ENCODE results near the gene CAMTA2. TPM values are rescaled to one million over a fixed set of nuclear protein-coding genes. Genes with fewer than 3 reads are reported as not detected.

The CAMTA2 gene
- polyA plus RNA-seq, 2 of the 4 experiments (the other 2 are of a cell fraction), result 12.4 to 30.3 TPM

DNA sequence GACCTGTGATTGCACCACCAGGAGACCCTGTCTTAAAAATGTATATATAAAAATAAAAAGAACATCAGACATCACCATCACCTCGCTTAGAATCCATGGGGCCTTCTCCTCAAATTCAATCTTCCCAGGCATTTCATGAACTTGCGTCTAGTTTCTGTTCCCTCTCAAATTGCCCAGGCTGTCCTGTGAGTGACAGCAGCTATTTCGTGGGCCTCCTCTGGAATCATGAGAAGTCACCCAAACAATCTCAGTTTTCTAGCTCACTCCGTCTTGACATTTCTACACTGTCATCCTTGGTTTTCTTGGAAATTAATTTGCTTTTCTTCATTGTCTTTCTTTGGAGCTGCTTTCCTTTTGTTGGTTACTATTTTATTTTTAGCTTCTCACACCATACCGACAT, 40.4 kb upstream of the CAMTA2 start:
- DNase-seq (ENCODE audit: low read depth in 1 of 2, low spot score in 1 of 2) (no peak), FAIRE-seq (no peak), ATAC-seq (no peak)
- 80% methylated on average over 5 of the region's 5 CpGs for WGBS (ENCODE audit: missing lambda C conversion rate)
- CTCF ChIA-PET, result interaction anchor here (0.7 to 5.5 kb wide), 9 partner anchors 10 to 119 kb away, joined by 3 to 58 read pairs (median 4); no protein-coding TSS in a partner anchor
- POLR2A ChIA-PET, result no interaction called here
- no peaks in the 10 kb centered on the region for H3K9me3 ChIP-seq
- H3K27ac ChIP-seq, result no peak overlapping the region
- H3K4me2 ChIP-seq, result no peak overlapping the region
- TF ChIP-seq ESRRA (IDR thresholded peaks at IDR 0.05; ENCODE audit: borderline replicate concordance, low read length) (no peak), NFE2L2 (conservative IDR thresholded peaks at IDR 0.05; ENCODE audit: low read length) (no peak), EP300 (IDR thresholded peaks at IDR 0.05) (no peak), MAZ (IDR thresholded peaks at IDR 0.05; ENCODE audit: borderline replicate concordance, low read depth, low read length) (no peak), RNF2 (IDR thresholded peaks at IDR 0.05; ENCODE audit: borderline replicate concordance, low read depth) (no peak), TFCP2L1 (CRISPR knock-in tag; IDR thresholded peaks at IDR 0.05) (no peak), CHD4 (IDR thresholded peaks at IDR 0.05; ENCODE audit: borderline replicate concordance) (no peak), CEBPB (IDR thresholded peaks at IDR 0.05) (no peak), MYC (IDR thresholded peaks at IDR 0.05; ENCODE audit: borderline replicate concordance, low read length) (no peak), RAD21 (conservative IDR thresholded peaks at IDR 0.05 in 1 of 2, IDR thresholded peaks at IDR 0.05 in 1 of 2) (no peak), SREBF2 (IDR thresholded peaks at IDR 0.05) (no peak), RARB (CRISPR knock-in tag; IDR thresholded peaks at IDR 0.05) (no peak), JUNB (IDR thresholded peaks at IDR 0.05) (no peak), HOXA7 (CRISPR knock-in tag; IDR thresholded peaks at IDR 0.05) (no peak), POLR2A (IDR thresholded peaks at IDR 0.05; ENCODE audit: low read length) (no peak)
- TF ChIP-seq, protein P1, sequence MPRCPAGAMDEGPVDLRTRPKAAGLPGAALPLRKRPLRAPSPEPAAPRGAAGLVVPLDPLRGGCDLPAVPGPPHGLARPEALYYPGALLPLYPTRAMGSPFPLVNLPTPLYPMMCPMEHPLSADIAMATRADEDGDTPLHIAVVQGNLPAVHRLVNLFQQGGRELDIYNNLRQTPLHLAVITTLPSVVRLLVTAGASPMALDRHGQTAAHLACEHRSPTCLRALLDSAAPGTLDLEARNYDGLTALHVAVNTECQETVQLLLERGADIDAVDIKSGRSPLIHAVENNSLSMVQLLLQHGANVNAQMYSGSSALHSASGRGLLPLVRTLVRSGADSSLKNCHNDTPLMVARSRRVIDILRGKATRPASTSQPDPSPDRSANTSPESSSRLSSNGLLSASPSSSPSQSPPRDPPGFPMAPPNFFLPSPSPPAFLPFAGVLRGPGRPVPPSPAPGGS (IDR thresholded peaks at IDR 0.05), result no peak
- TF ChIP-seq, protein P2, sequence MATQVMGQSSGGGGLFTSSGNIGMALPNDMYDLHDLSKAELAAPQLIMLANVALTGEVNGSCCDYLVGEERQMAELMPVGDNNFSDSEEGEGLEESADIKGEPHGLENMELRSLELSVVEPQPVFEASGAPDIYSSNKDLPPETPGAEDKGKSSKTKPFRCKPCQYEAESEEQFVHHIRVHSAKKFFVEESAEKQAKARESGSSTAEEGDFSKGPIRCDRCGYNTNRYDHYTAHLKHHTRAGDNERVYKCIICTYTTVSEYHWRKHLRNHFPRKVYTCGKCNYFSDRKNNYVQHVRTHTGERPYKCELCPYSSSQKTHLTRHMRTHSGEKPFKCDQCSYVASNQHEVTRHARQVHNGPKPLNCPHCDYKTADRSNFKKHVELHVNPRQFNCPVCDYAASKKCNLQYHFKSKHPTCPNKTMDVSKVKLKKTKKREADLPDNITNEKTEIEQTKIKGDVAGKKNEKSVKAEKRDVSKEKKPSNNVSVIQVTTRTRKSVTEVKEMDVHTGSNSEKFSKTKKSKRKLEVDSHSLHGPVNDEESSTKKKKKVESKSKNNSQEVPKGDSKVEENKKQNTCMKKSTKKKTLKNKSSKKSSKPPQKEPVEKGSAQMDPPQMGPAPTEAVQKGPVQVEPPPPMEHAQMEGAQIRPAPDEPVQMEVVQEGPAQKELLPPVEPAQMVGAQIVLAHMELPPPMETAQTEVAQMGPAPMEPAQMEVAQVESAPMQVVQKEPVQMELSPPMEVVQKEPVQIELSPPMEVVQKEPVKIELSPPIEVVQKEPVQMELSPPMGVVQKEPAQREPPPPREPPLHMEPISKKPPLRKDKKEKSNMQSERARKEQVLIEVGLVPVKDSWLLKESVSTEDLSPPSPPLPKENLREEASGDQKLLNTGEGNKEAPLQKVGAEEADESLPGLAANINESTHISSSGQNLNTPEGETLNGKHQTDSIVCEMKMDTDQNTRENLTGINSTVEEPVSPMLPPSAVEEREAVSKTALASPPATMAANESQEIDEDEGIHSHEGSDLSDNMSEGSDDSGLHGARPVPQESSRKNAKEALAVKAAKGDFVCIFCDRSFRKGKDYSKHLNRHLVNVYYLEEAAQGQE (IDR thresholded peaks at IDR 0.05), result no peak
- TF ChIP-seq, protein P3, sequence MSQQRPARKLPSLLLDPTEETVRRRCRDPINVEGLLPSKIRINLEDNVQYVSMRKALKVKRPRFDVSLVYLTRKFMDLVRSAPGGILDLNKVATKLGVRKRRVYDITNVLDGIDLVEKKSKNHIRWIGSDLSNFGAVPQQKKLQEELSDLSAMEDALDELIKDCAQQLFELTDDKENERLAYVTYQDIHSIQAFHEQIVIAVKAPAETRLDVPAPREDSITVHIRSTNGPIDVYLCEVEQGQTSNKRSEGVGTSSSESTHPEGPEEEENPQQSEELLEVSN (IDR thresholded peaks at IDR 0.05; ENCODE audit: borderline replicate concordance, low read depth), result no peak
- TF ChIP-seq, protein P4, sequence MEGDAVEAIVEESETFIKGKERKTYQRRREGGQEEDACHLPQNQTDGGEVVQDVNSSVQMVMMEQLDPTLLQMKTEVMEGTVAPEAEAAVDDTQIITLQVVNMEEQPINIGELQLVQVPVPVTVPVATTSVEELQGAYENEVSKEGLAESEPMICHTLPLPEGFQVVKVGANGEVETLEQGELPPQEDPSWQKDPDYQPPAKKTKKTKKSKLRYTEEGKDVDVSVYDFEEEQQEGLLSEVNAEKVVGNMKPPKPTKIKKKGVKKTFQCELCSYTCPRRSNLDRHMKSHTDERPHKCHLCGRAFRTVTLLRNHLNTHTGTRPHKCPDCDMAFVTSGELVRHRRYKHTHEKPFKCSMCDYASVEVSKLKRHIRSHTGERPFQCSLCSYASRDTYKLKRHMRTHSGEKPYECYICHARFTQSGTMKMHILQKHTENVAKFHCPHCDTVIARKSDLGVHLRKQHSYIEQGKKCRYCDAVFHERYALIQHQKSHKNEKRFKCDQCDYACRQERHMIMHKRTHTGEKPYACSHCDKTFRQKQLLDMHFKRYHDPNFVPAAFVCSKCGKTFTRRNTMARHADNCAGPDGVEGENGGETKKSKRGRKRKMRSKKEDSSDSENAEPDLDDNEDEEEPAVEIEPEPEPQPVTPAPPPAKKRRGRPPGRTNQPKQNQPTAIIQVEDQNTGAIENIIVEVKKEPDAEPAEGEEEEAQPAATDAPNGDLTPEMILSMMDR (IDR thresholded peaks at IDR 0.05), result no peak
- TF ChIP-seq, protein P5, sequence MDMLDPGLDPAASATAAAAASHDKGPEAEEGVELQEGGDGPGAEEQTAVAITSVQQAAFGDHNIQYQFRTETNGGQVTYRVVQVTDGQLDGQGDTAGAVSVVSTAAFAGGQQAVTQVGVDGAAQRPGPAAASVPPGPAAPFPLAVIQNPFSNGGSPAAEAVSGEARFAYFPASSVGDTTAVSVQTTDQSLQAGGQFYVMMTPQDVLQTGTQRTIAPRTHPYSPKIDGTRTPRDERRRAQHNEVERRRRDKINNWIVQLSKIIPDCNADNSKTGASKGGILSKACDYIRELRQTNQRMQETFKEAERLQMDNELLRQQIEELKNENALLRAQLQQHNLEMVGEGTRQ (IDR thresholded peaks at IDR 0.05), result no peak
- H3K4me3 ChIP-seq, result no peak overlapping the region
- peaks cover 3% of the 10 kb centered on the region; the same call in 1 of the 3 replicates for H3K4me1 ChIP-seq

All from A549 (cell line).